ENCODE data around the gene CACNA1H. TPM values are rescaled to one million over a fixed set of nuclear protein-coding genes. Genes with fewer than 3 reads are reported as not detected.

The CACNA1H gene
- total RNA-seq, 2 donors from 2014 or later, result 0.68 to 1.7 TPM

DNA sequence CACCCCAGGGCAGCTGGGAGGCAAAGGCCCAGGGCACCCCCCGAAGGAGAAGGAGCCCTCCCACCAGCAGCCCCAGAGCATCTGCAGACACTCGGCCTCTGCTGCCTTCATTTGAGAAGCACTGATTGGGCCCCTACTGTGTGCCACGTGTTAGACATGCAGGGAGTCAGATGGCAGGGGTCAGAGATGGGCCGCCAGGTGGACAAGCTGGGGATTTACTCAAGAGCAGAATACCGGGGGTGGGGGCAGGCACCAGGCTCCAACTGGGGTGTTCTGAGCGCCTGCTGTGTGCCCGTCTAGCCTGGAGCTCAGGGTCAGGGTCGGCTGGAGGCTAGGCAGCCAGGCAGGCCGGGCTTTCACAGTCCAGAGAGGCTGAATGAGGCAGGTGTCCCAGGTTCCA lies 53.4 kb downstream of the CACNA1H start:
- no peak for ATAC-seq

GRCh38 chr16:1206786-1207185 lies 53.9 kb downstream of the CACNA1H start:
- DNase-seq (ENCODE audit: low spot score in 2 of 2), result no peak
- no peak for ATAC-seq
- Mint-ChIP-seq H3K9me3 (no peaks in the 10 kb centered on the region), H3K27ac (no peak overlapping the region), H3K36me3 (no peaks in the 10 kb centered on the region)

More for the DNA sequence above, 53.4 kb downstream of the CACNA1H start:
- Mint-ChIP-seq H3K36me3 (no peaks in the 10 kb centered on the region), H3K27ac (no peak overlapping the region), H3K9me3 (no peaks in the 10 kb centered on the region)
- DNase-seq (ENCODE audit: low spot score in 2 of 2), result no peak

DNA sequence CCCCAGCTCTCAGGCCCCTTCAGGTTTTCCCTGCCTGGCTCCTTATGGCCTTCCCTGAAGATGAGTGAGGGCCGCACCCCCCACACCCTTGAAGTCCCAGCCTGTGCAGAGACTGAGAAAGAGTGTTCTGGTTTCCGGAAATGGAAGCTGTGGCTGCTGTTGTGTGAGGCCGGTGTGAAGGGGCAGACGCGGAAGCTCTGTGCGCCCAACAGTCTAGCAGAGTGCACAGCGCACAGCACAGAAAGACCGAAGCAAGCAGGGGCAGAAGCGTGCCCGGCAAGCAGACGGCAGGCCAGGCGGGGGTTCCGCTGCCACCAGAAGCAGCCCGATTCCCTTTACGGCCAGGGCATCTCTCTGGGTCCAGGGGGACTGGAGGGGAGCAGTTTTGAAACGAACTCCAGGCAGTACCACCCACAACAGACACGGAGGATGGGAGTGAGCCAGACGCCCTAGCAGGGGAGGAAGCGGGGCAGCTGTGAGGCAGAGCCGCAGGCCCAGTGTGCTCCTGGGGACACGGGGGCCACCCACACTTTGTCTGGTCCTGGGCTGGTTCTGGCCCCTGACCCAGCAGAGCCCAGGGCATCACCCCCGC lies 55.4 kb downstream of the CACNA1H start:
- ATAC-seq (peak; percentile 65 to 67), DNase-seq (ENCODE audit: low spot score in 2 of 2) (no peak)
- peak overlapping the region in 1 of 2 donors; percentile 65 for H3K27ac Mint-ChIP-seq
- no peaks in the 10 kb centered on the region for H3K9me3 Mint-ChIP-seq
- H3K36me3 Mint-ChIP-seq, result no peaks in the 10 kb centered on the region

DNA sequence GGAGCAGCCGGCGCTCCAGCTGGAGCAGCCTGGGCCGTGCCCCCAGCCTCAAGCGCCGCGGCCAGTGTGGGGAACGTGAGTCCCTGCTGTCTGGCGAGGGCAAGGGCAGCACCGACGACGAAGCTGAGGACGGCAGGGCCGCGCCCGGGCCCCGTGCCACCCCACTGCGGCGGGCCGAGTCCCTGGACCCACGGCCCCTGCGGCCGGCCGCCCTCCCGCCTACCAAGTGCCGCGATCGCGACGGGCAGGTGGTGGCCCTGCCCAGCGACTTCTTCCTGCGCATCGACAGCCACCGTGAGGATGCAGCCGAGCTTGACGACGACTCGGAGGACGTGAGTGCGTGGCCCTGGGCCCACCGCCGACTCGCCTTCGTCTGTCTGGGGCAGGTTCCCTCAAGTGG lies 56.2 kb downstream of the CACNA1H start:
- ATAC-seq (no peak), DNase-seq (ENCODE audit: low spot score in 2 of 2) (no peak)
- Mint-ChIP-seq H3K36me3 (no peaks in the 10 kb centered on the region), H3K9me3 (no peaks in the 10 kb centered on the region), H3K27ac (no peak overlapping the region)

DNA sequence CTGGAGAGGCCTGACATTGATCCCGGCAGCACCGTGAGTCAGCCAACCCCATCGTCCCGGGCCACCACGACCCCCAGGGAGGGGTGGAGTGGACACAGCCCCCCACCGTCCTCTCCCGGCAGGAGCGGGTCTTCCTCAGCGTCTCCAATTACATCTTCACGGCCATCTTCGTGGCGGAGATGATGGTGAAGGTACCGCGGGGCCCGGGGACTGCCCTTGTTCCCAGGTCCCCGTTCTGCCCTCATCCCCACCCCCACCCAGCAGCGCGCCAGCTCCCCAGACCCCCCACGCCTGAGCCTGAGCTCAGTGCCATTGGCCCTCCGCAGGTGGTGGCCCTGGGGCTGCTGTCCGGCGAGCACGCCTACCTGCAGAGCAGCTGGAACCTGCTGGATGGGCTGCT lies 57.6 kb downstream of the CACNA1H start:
- no peak for DNase-seq (ENCODE audit: low spot score in 2 of 2)
- H3K9me3 Mint-ChIP-seq, result no peaks in the 10 kb centered on the region
- ATAC-seq, result no peak
- H3K27ac Mint-ChIP-seq, result no peak overlapping the region
- no peaks in the 10 kb centered on the region for H3K36me3 Mint-ChIP-seq

DNA sequence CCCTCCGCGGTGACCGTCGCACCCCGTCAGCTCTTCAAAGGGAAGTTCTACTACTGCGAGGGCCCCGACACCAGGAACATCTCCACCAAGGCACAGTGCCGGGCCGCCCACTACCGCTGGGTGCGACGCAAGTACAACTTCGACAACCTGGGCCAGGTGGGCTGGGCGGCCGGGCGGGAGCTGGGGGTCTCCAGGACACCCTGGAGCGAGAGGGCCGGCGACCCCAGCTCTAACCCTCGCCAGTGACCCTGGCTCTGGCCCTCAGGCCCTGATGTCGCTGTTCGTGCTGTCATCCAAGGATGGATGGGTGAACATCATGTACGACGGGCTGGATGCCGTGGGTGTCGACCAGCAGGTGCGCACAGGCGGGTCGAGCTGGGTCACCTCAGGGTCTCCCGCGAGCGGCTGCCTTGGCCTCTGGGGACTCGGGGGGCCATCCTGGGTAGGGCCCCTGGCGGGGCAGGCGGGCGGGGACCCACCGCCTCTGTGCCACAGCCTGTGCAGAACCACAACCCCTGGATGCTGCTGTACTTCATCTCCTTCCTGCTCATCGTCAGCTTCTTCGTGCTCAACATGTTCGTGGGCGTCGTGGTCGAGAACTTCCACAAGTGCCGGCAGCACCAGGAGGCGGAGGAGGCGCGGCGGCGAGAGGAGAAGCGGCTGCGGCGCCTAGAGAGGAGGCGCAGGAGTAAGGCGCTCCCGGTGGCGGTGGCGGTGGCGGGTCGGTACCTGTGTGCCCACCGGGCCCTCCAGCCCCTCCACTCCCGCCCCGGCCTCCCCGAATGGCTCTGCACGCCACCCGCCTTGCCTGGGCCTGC lies 58.8 kb downstream of the CACNA1H start:
- Mint-ChIP-seq H3K36me3 (no peaks in the 10 kb centered on the region), H3K27ac (no peak overlapping the region)
- ATAC-seq, result no peak

DNA sequence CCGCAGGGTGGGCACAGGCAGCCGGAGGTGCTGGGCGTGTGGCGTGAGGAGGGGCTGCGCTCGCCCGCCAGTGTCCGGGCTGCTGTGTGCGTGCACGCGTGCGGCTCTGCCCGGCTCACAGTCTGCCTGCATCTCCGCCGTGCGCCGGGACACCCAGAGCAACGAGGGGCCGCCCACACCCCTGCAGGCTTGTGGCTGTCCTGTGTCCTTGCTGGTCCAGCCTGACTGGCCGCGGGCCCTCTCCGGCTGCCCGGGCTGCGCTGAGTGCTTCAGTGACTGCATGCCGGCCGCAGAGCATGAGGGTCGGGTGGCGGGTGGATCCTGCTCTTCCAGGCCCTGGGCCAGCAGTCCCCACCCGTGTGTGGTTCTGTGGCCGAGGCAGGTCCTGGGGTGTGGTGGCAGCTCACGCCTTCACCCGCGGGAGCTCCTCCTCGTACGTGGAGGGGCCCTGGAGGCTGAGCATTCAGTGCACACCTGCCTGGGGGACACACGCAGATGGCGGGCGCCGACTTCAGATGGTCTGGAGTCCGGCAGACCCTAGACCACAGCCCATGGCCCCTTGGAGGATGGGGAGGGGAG lies 59.8 kb downstream of the CACNA1H start:
- DNase-seq (ENCODE audit: low spot score in 2 of 2) (no peak), ATAC-seq (no peak)
- Mint-ChIP-seq H3K27ac (no peak overlapping the region), H3K9me3 (no peaks in the 10 kb centered on the region), H3K36me3 (no peaks in the 10 kb centered on the region)

More for the DNA sequence above, 58.8 kb downstream of the CACNA1H start:
- no peaks in the 10 kb centered on the region for H3K9me3 Mint-ChIP-seq
- no peak for DNase-seq (ENCODE audit: low spot score in 2 of 2)

GRCh38 chr16:1213231-1213630 lies 60.3 kb downstream of the CACNA1H start:
- Mint-ChIP-seq H3K36me3 (no peaks in the 10 kb centered on the region), H3K27ac (no peak overlapping the region), H3K9me3 (no peaks in the 10 kb centered on the region)
- ATAC-seq (no peak), DNase-seq (ENCODE audit: low spot score in 2 of 2) (no peak)

- H3K36me3 Mint-ChIP-seq, result no peaks in the 10 kb centered on the region
- no peak overlapping the region for H3K27ac Mint-ChIP-seq
- H3K9me3 Mint-ChIP-seq, result no peaks in the 10 kb centered on the region
- DNase-seq (ENCODE audit: low spot score in 2 of 2) (no peak), ATAC-seq (no peak)
Observed at GRCh38 chr16:1213796-1214372, 61.0 kb downstream of the CACNA1H start.

DNA sequence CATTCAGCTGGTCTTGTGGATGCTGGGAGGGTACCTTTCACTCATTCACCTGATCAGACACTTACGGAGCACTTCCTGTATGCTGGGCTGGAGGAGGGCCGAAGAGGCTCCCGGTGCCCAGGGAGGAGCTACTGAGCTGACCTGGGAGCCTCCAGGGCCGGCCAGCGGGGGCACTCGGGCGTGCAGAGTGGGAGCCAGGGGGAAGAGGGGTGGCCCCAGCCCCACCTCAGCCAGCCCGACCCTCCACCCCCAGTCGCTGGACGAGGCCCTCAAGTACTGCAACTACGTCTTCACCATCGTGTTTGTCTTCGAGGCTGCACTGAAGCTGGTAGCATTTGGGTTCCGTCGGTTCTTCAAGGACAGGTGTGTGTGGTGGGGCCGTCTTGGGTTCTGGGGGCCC lies 61.8 kb downstream of the CACNA1H start:
- DNase-seq (ENCODE audit: low spot score in 2 of 2) (no peak), ATAC-seq (no peak)
- no peak overlapping the region for H3K27ac Mint-ChIP-seq
- no peaks in the 10 kb centered on the region for H3K9me3 Mint-ChIP-seq
- no peaks in the 10 kb centered on the region for H3K36me3 Mint-ChIP-seq

GRCh38 chr16:1215574-1216295 lies 62.8 kb downstream of the CACNA1H start:
- DNase-seq (ENCODE audit: low spot score in 2 of 2) (no peak), ATAC-seq (no peak)
- no peak overlapping the region for H3K27ac Mint-ChIP-seq
- H3K9me3 Mint-ChIP-seq, result no peaks in the 10 kb centered on the region
- no peaks in the 10 kb centered on the region for H3K36me3 Mint-ChIP-seq

DNA sequence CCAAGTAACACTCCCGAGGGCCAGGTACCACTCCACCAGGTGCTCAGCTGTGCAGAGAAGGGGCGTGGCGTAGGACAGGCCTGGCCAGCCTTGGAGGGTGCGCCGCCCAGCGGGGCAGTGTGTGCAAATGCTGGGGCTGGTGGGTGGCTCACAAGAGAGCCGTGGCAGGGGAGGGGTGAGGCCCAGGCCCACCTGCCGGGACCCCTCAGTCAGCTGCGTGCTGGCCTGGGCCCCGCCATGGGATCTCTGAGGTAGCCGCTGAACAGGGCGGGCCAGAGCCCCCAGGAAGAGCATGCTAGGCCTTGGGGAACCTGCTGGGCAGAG lies 63.4 kb downstream of the CACNA1H start:
- no peak overlapping the region for H3K27ac Mint-ChIP-seq
- H3K9me3 Mint-ChIP-seq, result no peaks in the 10 kb centered on the region
- no peak for DNase-seq (ENCODE audit: low spot score in 2 of 2)
- ATAC-seq, result no peak
- H3K36me3 Mint-ChIP-seq, result no peaks in the 10 kb centered on the region

DNA sequence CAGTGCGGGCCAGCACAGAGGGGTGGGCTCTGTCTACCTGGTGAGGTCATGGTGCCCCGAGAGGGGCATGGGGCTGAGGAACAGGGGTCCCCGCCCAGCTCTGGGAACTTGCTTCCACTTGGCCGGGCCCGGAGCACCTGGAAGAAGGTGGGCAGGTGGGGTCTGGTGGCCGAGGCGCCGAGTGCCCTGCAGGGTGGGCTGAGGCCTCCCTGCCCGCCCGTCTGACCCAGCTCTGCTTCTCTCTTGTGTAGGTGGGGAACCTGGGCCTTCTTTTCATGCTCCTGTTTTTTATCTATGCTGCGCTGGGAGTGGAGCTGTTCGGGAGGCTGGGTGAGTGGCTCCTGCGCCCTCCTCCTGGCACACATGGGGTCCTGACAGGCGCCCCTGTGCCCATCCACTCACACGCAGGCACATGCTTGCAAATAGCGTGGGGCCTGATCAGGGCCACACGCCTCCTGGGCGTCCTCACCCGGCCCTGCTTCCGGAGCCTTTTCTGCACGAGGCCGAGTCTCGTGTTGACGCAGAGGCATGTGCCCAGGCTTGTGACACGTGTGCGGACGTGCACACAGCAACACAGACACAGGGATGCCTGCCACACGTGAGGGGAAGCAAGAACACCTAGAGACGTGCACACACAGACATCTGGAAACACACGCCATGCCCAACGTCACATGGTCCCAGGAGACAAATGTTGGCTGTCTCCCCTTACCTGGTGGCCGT lies 63.9 kb downstream of the CACNA1H start:
- ATAC-seq (no peak), DNase-seq (ENCODE audit: low spot score in 2 of 2) (no peak)
- H3K9me3 Mint-ChIP-seq, result no peaks in the 10 kb centered on the region
- no peaks in the 10 kb centered on the region for H3K36me3 Mint-ChIP-seq
- no peak overlapping the region for H3K27ac Mint-ChIP-seq

DNA sequence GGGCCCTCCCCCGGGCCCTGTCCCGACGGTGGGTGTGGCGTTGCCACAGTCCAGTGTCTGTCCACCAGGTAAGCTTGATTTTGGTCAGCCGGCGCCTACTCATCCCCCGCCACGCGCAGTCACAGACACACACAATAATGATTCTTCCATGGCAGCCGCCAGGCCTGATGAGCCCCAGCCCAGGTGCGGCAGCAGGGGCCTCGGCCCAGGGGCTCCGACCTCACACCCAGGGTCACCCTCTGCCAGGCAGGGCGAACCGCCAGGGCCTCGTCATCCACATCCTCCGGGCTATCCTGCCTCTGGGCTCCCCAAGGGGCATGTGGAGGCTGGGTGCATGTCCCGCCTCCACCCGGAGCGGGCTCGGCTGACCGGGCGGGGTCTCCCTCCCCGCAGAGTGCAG lies 64.6 kb downstream of the CACNA1H start:
- no peaks in the 10 kb centered on the region for H3K36me3 Mint-ChIP-seq
- DNase-seq (ENCODE audit: low spot score in 2 of 2) (no peak), ATAC-seq (no peak)
- H3K9me3 Mint-ChIP-seq, result no peaks in the 10 kb centered on the region
- H3K27ac Mint-ChIP-seq, result no peak overlapping the region

GRCh38 chr16:1218061-1218929 lies 65.4 kb downstream of the CACNA1H start:
- ATAC-seq, result no peak

More at GRCh38 chr16:1218061-1218929, 65.4 kb downstream of the CACNA1H start:
- no peaks in the 10 kb centered on the region for H3K36me3 Mint-ChIP-seq
- no peaks in the 10 kb centered on the region for H3K9me3 Mint-ChIP-seq
- no peak overlapping the region for H3K27ac Mint-ChIP-seq
- DNase-seq (ENCODE audit: low spot score in 2 of 2), result no peak

Measured in activated naive CD4-positive, alpha-beta T cell treated with anti-CD3 and anti-CD28 coated beads, Interleukin-2, amount 50 U/mL, for 72 hours (primary cell).